GM21528 (cell line): ENCODE results near the gene LPIN1.

ENCODE experiments used
- ATAC-seq: cut with Tn5 transposase; IDR thresholded peaks from one replicate; pipeline ENCODE4 v1.9.1; 2021; ENCODE audit warnings: mild to moderate bottlenecking, moderate library complexity; ENCODE audit not compliant: unreplicated experiment, low FRiP score

The LPIN1 gene, protein sequence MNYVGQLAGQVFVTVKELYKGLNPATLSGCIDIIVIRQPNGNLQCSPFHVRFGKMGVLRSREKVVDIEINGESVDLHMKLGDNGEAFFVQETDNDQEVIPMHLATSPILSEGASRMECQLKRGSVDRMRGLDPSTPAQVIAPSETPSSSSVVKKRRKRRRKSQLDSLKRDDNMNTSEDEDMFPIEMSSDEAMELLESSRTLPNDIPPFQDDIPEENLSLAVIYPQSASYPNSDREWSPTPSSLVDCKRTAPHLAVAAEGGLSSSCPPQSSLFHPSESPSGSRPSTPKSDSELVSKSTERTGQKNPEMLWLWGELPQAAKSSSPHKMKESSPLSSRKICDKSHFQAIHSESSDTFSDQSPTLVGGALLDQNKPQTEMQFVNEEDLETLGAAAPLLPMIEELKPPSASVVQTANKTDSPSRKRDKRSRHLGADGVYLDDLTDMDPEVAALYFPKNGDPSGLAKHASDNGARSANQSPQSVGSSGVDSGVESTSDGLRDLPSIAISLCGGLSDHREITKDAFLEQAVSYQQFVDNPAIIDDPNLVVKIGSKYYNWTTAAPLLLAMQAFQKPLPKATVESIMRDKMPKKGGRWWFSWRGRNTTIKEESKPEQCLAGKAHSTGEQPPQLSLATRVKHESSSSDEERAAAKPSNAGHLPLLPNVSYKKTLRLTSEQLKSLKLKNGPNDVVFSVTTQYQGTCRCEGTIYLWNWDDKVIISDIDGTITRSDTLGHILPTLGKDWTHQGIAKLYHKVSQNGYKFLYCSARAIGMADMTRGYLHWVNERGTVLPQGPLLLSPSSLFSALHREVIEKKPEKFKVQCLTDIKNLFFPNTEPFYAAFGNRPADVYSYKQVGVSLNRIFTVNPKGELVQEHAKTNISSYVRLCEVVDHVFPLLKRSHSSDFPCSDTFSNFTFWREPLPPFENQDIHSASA

DNA sequence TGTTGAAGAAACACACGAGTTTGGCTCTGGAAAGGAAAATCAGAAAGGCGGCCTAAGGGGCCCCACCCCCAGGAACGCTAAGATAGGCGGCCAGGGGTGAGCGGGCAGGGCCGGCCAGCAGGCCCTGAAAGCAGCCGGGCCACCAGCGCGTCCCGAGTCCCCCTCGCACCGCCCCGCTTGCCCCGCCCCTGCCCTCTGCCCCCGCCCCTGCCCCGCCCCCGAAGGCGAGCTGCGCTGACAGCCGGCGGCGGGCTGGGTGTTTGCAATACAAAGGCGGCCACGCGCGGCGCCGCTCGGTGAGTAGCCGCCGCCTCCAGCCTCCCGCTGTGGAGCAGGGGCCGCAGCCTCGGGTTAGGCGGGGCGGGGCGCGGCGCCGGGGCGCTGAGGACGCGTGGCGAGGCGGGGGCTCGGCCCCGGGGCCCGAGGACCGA, at the start of gene LPIN1:
Gene LPIN1, plus strand, starts transcription at position 257 of the 431 bp plus-strand sequence. CDS start 18,910 bp downstream, outside the sequence.
- peak; percentile 51 for ATAC-seq

- ATAC-seq = no peak
These were observed 49.7 kb upstream of the LPIN1 start for GRCh38 chr2:11696736-11697102.

DNA sequence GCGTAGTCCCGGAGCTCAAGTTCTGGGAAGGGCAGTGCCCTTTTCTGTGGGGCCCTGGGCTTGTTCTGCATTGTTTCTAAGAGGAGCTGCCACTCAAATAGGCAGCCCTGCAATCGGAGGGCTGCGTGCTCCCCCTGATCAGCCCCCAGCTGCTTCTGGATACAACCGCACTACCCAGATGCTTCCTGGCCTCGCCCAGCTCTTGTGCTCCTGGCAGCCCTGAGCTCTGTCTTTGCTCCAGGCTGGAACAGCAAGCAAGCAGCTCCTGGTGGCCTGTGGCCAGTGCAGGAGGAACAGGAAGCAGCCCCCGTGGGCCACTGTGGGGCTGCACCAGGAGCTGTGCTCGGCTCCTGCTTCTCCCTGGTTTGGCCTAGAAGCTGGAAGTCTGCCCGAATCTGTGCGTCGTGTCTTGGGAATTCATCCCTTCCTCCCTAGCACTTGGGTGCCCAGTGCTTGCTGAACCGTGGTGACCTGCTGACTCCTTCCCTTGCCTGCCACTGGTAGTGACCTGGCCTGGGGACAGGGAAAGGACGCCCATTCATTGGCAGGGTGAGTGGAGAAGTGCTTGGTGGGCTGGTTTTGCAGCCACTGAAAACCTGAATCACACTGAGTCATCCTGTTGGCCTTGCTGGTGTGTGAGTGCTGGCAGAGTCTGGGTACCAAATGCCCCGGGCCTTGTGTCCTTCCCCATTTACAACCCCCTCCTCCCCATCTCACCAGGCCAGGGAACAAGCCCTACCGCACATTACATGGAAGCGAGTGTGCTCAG, 49.1 kb upstream of the LPIN1 start:
- no peak for ATAC-seq

DNA sequence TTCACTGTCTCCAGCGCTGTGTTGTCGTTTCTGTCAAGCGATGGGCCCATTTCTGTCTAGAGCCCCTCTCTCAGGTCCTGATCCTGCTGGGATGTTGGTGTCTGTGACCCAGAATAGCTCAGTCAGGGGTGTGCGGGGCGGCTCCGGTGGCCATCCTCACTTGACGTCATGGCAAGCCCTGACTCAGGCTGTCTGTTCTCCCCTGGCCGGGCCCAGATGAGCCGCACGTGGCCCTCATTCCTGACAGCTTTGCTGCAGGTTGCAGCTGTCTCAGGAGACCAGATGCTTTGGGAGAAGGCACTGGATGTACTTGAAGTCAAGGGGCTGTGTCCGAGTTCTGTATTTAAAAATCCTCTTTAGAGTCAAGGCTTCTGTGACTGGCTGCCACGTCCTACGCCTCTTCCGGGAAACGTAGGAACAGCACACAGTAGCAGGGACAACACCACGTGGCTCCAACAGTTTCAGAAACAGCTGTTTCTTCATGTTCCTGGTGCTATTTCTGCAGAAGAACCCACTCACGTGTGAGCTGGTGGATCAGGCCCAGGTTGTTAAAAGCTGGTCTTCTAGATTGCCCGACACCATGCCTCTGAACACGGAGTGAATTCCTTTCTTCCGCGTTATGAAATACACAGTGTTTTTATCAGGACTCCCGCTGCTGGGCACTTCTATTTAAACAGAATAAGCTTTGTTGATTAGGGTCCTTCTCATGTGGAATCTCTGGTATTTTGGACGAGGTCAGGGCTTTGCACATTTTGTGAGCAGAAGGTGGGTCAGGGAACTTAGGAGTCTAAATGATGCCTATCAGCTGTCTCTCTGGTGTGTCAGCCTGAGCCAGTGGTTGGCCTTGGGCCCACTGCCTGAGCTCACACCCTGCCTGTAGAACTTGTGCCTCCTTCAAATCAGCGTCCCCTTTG, 48.2 kb upstream of the LPIN1 start:
- no peak for ATAC-seq

DNA sequence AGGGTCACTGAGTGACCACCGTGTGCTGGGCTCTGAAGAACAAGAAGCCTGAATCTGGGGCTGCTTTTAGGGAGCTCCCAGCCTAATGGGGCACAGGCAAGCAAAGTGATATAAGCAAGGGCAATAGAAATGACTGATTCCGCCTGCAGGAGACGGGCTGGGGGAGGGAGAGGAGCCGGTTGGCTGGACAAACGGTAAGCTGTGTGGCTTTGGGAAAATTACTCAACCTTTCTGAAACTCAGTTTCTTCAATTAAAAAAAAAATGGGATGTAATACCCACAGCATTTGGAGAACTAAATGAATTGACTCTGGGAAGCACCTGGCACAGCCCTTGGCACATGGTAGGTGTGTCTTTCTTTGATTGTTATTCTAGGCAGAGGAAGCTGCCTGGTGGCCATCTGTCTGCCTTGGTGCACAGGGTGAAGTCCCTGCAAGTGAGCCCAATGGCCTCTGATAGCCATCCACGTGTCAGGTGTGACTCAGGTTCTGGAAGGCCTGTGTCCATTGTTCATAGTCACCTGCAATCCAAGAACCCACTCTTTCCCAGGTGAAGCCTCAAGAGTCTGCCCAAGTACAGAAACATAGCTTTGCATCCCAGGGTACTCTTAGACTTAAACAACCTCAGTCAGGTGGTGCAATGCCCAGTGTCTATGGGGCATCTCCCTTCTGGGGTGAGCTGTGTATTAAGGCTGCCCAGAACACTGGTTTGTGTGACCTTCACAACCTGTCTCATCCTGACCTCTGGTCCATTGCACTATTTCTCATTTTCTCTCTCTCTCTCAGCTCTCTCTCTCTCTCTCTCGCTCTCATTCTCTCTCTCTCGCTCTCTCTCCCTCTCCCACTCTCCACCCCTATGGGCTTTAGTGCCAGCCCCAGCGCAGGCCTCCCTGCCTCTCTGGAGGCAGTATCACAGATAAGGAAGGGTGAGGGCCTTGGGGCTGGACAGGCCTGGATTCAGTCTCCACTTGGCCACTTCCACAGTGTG, 46.5 kb upstream of the LPIN1 start:
- ATAC-seq = no peak

DNA sequence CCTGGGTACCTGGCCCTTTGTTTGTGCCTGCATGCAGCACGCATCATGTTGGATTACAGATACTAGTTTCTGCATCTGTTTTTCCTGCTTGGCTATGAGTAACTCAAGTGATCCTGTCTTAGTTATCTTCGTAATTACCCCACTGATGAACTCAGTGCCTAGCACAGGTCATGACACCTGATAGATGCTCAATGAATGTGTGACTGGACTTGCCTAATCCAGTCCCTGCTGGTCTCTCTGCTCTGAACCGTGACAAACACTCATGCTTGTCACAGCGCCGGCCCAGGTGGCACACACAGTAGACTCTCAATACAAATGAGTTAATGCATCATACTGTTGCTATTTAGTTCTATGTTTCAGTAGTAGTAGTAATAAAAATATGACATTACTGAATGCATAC, 45.2 kb upstream of the LPIN1 start:
- no peak for ATAC-seq

GRCh38 chr2:11701751-11702301, 44.6 kb upstream of the LPIN1 start:
- no peak for ATAC-seq

GRCh38 chr2:11702946-11703345, 43.5 kb upstream of the LPIN1 start:
- ATAC-seq = no peak

GRCh38 chr2:11703700-11704099, 42.7 kb upstream of the LPIN1 start:
- no peak for ATAC-seq

DNA sequence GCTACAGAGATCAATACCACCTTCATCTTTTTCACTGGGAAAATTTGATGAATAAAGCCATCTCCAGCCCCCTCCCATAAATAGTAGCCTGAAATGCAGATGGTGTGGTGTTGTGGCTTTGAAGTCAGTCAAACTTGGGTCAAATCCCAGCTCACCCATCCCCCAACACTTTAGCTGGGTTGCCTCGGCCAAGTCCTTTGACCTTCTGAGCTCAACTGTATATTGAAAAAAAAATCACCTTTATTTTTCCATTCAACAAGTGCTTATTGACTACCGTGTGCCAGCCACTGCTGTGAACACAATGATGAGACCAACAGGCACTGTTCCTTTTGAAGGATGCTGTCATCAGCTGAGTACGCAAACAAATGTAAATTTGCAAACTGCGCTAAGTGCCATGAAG, 41.4 kb upstream of the LPIN1 start:
- ATAC-seq = no peak

DNA sequence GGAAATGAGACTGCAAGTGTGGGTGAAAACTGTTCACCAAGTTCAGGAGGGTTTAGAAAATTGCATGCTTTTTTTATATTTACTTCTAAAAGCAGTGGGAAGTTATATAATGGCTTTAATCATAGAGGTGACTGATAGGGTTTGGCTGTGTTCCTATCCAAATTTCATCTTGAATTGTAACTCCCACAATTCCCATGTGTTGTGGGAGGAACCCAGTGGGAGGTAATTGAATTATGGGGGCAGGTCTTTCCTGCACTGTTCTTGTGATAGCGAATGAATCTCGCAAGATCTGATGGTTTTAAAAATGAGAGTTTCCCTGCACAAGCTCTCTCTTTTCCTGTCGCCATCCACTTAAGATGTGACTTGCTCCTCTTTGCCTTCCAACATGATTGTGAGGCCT, 40.7 kb upstream of the LPIN1 start:
- ATAC-seq = no peak

DNA sequence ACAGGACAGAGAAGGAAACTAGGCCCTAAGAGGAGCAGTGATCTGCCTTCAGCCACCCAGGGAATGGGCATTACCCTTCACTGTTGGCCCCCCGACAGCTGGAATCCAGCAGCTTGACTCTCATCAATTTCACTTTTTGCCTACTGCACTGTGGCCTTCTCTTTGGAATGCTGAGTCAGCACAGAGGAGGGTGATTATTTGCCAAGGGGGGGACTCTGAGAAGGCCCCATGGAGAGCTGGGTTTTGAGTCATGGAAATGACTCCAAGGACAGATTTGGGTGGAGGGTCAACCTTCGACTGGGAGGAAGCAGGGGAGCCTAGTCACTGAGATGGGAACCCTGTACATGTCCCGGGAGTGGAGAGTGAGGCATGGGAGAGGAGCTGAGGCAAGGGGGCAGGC, 38.3 kb upstream of the LPIN1 start:
- no peak for ATAC-seq

DNA sequence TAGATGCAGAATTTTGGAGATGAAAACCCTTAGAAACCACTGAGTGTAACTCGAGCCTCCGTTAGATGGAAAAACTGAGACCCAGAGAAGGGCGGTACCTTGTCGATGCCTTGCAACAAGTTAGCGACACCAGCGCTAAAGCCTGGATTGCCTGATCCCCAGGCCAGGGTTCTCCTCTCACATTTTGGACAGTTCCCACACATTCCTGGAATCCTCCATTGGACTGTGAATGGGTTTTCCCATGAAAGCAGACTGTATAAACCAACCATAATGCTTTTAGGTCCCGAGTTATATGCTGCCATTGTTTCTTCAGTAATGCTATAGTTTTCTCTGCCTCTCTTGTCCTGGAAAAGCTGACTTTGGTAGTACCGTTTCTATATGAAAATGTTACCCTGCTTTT, 37.1 kb upstream of the LPIN1 start:
- ATAC-seq = no peak

GRCh38 chr2:11710210-11710609, 36.2 kb upstream of the LPIN1 start:
- ATAC-seq = no peak

DNA sequence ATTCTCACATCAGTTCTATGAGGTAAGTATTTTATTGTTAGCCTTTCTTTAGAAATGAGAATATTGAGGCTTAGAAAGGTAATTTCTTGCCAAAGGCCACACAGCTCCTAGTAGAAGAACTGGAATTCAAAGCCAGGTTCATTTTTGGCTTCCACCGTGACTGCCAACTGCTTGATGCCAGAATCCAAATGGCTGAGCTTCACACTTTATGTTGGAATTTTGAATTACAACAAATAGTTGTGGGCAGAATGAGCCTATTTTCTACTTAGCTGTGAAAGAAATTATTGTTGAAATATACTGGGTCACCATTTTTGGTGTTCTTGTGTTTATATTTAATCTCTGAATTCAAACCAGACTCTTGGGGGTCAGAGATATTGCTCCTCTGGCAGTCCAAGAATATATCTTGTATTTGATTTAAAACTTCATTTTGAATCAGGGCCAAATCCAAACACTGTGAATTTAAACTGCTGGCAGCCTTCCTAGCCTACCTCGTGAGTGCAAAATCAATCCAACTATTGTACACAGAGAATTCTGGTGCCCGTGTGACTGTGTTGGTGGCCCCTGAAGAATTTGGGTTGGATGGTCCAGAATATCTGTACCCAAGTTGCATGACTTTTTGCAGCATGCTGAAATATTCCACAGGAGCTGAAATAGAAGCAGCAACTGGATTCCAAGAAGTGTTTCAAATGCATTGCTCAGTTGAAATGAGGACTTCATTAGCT, 35.6 kb upstream of the LPIN1 start:
- ATAC-seq = no peak

DNA sequence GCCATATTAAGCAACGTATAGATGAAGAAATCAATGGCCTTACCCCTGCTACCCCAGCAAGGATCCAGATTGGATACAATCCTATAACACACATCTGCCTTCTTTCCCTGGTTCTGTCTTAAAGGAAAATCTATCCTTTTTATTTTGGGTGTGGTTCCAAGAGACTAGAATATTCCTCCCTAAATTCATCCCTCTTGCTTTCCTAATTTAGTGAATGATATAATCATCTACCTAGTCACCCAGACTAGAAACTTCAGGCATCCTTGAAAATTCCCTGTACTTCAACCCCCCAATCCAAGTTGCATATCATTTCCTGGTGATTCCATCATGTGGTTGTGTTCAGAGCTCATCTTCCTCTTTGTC, 35.1 kb upstream of the LPIN1 start:
- ATAC-seq = no peak

DNA sequence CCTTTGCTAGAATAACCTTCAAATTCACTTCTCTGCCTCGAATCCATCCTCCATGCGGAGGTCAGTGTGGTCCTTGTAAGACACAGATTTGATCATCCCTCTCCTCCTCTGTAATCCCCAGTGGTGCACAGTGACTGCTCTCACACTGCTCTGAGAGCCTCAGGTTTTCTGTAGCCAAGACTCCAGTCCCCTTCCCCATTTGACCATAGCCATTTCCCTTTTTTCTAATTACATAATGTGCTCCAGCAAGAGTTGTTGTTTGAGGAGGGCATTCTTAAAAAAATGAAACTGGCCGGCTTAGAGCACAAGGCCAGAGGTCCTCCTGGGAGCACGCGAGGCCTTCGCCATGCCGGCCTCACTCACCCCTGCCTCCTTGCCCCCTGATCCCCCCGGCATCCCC, 34.7 kb upstream of the LPIN1 start:
- ATAC-seq = no peak

GRCh38 chr2:11712866-11713265, 33.6 kb upstream of the LPIN1 start:
- ATAC-seq = no peak
